Keratinocyte (primary cell): ENCODE data around the gene SIDT2. TPM values are rescaled to one million over a fixed set of nuclear protein-coding genes. Genes with fewer than 3 reads are reported as not detected.
A peak's percentile ranks its signal among the peaks of the same experiment; 100 is the strongest.
"Not testable (repeated sequence)": the region's sequence is repeated elsewhere in the genome, so short reads cannot be mapped to it uniquely, and the experiment has no call there.

Experiments used
- DNase-seq: peaks from one replicate; pipeline ENCODE4 v3.0.0-alpha.2; 2011; ENCODE audit warnings: low read depth, missing footprints, low spot score
- FAIRE-seq: peaks from 2 replicates; lab custom pipeline; 2011; peaks lifted over from hg19 to GRCh38; lab: Jason Lieb, UNC
- H2AFZ ChIP-seq: 2 replicates; pipeline ENCODE4 v1.6.0; 2012; ENCODE audit warnings: low read length, control low read depth, inconsistent platforms; ENCODE audit not compliant: control insufficient read depth
- H3K27ac ChIP-seq: 2 replicates; pipeline ENCODE4 v1.5.1; 2011; ENCODE audit warnings: low read length; ENCODE audit not compliant: control insufficient read depth, insufficient read depth
- H3K27me3 ChIP-seq: 3 replicates; pipeline ENCODE4 v1.6.0; 2011; ENCODE audit warnings: low read length; ENCODE audit not compliant: control insufficient read depth, insufficient read depth; ENCODE audit errors: extremely low read depth
- H3K36me3 ChIP-seq, 2 experiments: 2 replicates in 1 of 2; 3 replicates in 1 of 2; pipeline ENCODE4 v1.5.1; 2011; ENCODE audit warnings: low read length in 2 of 2, mild to moderate bottlenecking in 1 of 2; ENCODE audit not compliant: control insufficient read depth in 2 of 2, insufficient read depth in 2 of 2; ENCODE audit errors: extremely low read depth in 1 of 2
- H3K4me1 ChIP-seq: 3 replicates; pipeline ENCODE4 v1.5.1; 2011; ENCODE audit warnings: low read length; ENCODE audit not compliant: control insufficient read depth, insufficient read depth; ENCODE audit errors: extremely low read depth
- H3K4me2 ChIP-seq: 3 replicates; pipeline ENCODE4 v1.6.0; 2011; ENCODE audit warnings: low read depth, low read length; ENCODE audit not compliant: control insufficient read depth, insufficient read depth; ENCODE audit errors: extremely low read depth
- H3K4me3 ChIP-seq, 3 experiments: fragments of 200-600 bp in 1 of 3; sonication (generic) in 1 of 3; 2 replicates in 2 of 3; 3 replicates in 1 of 3; pipeline ENCODE4 v1.5.1; 2011 to 2016; ENCODE audit warnings: low read length in 3 of 3, mild to moderate bottlenecking in 3 of 3, control low read depth in 2 of 3, inconsistent platforms in 1 of 3, low read depth in 1 of 3, mixed read lengths in 1 of 3, mixed run types in 1 of 3, moderate library complexity in 1 of 3; ENCODE audit not compliant: control insufficient read depth in 2 of 3, insufficient read depth in 2 of 3; ENCODE audit errors: extremely low read depth in 1 of 3
- H3K79me2 ChIP-seq: 2 replicates; pipeline ENCODE4 v1.6.0; 2012; ENCODE audit warnings: low read length; ENCODE audit not compliant: control insufficient read depth, insufficient read depth
- H3K9ac ChIP-seq: 3 replicates; pipeline ENCODE4 v1.6.0; 2011; ENCODE audit warnings: low read length; ENCODE audit not compliant: control insufficient read depth, insufficient read depth; ENCODE audit errors: extremely low read depth
- H3K9me1 ChIP-seq: 3 replicates; pipeline ENCODE4 v1.6.0; 2011; ENCODE audit warnings: low read length; ENCODE audit not compliant: control insufficient read depth, insufficient read depth; ENCODE audit errors: extremely low read depth
- H3K9me3 ChIP-seq: 2 replicates; pipeline ENCODE4 v1.5.1; 2012; ENCODE audit warnings: low read depth, low read length; ENCODE audit not compliant: control insufficient read depth
- H4K20me1 ChIP-seq: 3 replicates; pipeline ENCODE4 v1.6.0; 2011; ENCODE audit warnings: low read length; ENCODE audit not compliant: control insufficient read depth, insufficient read depth; ENCODE audit errors: extremely low read depth
- CTCF ChIP-seq, 3 experiments: IDR thresholded peaks in 1 of 3; conservative IDR thresholded peaks in 1 of 3; optimal IDR thresholded peaks in 1 of 3; 2 replicates in 2 of 3; 3 replicates in 1 of 3; pipeline versions ENCODE3 to v1.5.1; 2011; ENCODE audit warnings: low read length in 3 of 3, mild to moderate bottlenecking in 3 of 3, moderate library complexity in 2 of 3, control low read depth in 1 of 3, inconsistent platforms in 1 of 3; ENCODE audit not compliant: insufficient read depth in 2 of 3; ENCODE audit errors: extremely low read depth in 1 of 3
- EZH2 ChIP-seq: IDR thresholded peaks from one replicate; pipeline ENCODE4 v1.6.1; 2012; ENCODE audit warnings: inconsistent platforms, mild to moderate bottlenecking, low read length, moderate library complexity
- dilution Hi-C: fragments of 300-500 bp; cut with MboI; formaldehyde crosslinking; loops from one replicate; pipeline ENCODE4 v1.7.0; 2020; ENCODE audit warnings: low sequenced_read_pairs; ENCODE audit not compliant: extremely low pct_ligation_motif_present
- polyA plus RNA-seq, 5 experiments: library from polyadenylated mRNA; depleted of rRNA in 3 of 5; stranded (reverse) in 3 of 5; stranded (forward) in 1 of 5; unstranded in 1 of 5; fragments of >200 nt; gene quantifications; 1 replicate in 1 of 5; 2 replicates in 3 of 5; 3 replicates in 1 of 5; pipeline versions ENCODE4 v1.2.1 to v1.2.3, GENCODE V29; 2011 to 2012; ENCODE audit warnings: missing spikeins in 2 of 5, low read depth in 1 of 5, low replicate concordance in 1 of 5

The SIDT2 gene
- polyA plus RNA-seq, 1 donor (not counting 4 experiments of a cell fraction or from before 2014, with no cell fraction given): 9.8 TPM

- H3K36me3 ChIP-seq: peaks cover 7 to 9% of the 10 kb centered on the region in 2 experiments
- no peak overlapping the region for H2AFZ ChIP-seq
- H3K9ac ChIP-seq: no peak overlapping the region
- no peak overlapping the region for H3K4me2 ChIP-seq
- H3K27me3 ChIP-seq: no peaks in the 10 kb centered on the region
- FAIRE-seq (no peak), DNase-seq (no peak)
- no peaks in the 10 kb centered on the region for H3K9me3 ChIP-seq
- no peaks in the 10 kb centered on the region for H3K79me2 ChIP-seq
- dilution Hi-C loops: no loop called here
- no peaks in the 10 kb centered on the region for H3K4me1 ChIP-seq
- H4K20me1 ChIP-seq: no peaks in the 10 kb centered on the region
- H3K9me1 ChIP-seq: no peaks in the 10 kb centered on the region
- H3K4me3 ChIP-seq: no peak overlapping the region
- H3K27ac ChIP-seq: no peak overlapping the region
- TF ChIP-seq CTCF (optimal IDR thresholded peaks at IDR 0.05 in 1 of 3, IDR thresholded peaks at IDR 0.05 in 1 of 3, conservative IDR thresholded peaks at IDR 0.05 in 1 of 3; ENCODE audit: extremely low read depth in 1 of 3, insufficient read depth in 2 of 3, low read length in 3 of 3) (no peak), EZH2 (no peak)
These were observed 26.8 kb downstream of the SIDT2 start for GRCh38 chr11:117205211-117205818.

GRCh38 chr11:117206111-117206510 lies 27.6 kb downstream of the SIDT2 start:
- dilution Hi-C loops, H3K9me3 ChIP-seq, H3K4me2 ChIP-seq, H2AFZ ChIP-seq, H3K36me3 ChIP-seq, H3K27me3 ChIP-seq, H3K79me2 ChIP-seq, H3K27ac ChIP-seq, H3K9me1 ChIP-seq, FAIRE-seq, H4K20me1 ChIP-seq, H3K4me1 ChIP-seq, H3K9ac ChIP-seq, H3K4me3 ChIP-seq, DNase-seq: not testable (repeated sequence)

GRCh38 chr11:117206859-117207258 lies 28.3 kb downstream of the SIDT2 start:
- H4K20me1 ChIP-seq, H2AFZ ChIP-seq, DNase-seq, dilution Hi-C loops, H3K9ac ChIP-seq, H3K9me3 ChIP-seq, H3K27me3 ChIP-seq, H3K36me3 ChIP-seq, H3K4me3 ChIP-seq, H3K79me2 ChIP-seq, H3K4me2 ChIP-seq, H3K9me1 ChIP-seq, H3K27ac ChIP-seq, H3K4me1 ChIP-seq: not testable (repeated sequence)
- peak; percentile 59 for FAIRE-seq

GRCh38 chr11:117207481-117207880 lies 28.9 kb downstream of the SIDT2 start:
- dilution Hi-C loops, H4K20me1 ChIP-seq, H3K9me3 ChIP-seq, H3K27me3 ChIP-seq, H3K79me2 ChIP-seq, H3K4me3 ChIP-seq, H3K27ac ChIP-seq, H3K4me2 ChIP-seq, H2AFZ ChIP-seq, H3K4me1 ChIP-seq, DNase-seq, H3K9ac ChIP-seq, H3K9me1 ChIP-seq, H3K36me3 ChIP-seq: not testable (repeated sequence)
- FAIRE-seq: peak; percentile 41
